Activated CD4-positive, alpha-beta T cell treated with anti-CD3 and anti-CD28 coated beads, Interleukin-2, Interleukin-4, amounts not matched to agents 100 ng/mL and 50 ng/mL, durations not matched to agents 16 hours and 8 hours (primary cell): Measurements from ENCODE around the gene MRFAP1.
"Not testable (repeated sequence)": the region's sequence is repeated elsewhere in the genome, so short reads cannot be mapped to it uniquely, and the experiment has no call there.

Experiments used
- DNase-seq: peaks from one replicate; pipeline ENCODE4 v3.0.0-alpha.2; 2020; ENCODE audit warnings: low spot score

Gene MRFAP1

GRCh38 chr4:6610856-6611430 is 29.5 kb upstream of the MRFAP1 start:
- DNase-seq: no peak

GRCh38 chr4:6612961-6613675 is 27.4 kb upstream of the MRFAP1 start:
- DNase-seq: no peak

GRCh38 chr4:6613676-6614651 is 26.5 kb upstream of the MRFAP1 start:
- DNase-seq: no peak

- DNase-seq: no peak
Measured at GRCh38 chr4:6614701-6615230, 25.7 kb upstream of the MRFAP1 start.

- no peak for DNase-seq
Measured at GRCh38 chr4:6616087-6616995, 24.1 kb upstream of the MRFAP1 start.

- no peak for DNase-seq
Measured at GRCh38 chr4:6617246-6617645, 23.2 kb upstream of the MRFAP1 start.

- no peak for DNase-seq
Measured at GRCh38 chr4:6618386-6619115, 21.9 kb upstream of the MRFAP1 start.

- DNase-seq: no peak
Measured at GRCh38 chr4:6619116-6619465, 21.4 kb upstream of the MRFAP1 start.

GRCh38 chr4:6619466-6620255 is 20.8 kb upstream of the MRFAP1 start:
- no peak for DNase-seq

GRCh38 chr4:6620296-6620695 is 20.2 kb upstream of the MRFAP1 start:
- DNase-seq: no peak

GRCh38 chr4:6620891-6621555 is 19.5 kb upstream of the MRFAP1 start:
- no peak for DNase-seq

- no peak for DNase-seq
Measured at GRCh38 chr4:6621556-6621927, 18.9 kb upstream of the MRFAP1 start.

GRCh38 chr4:6622744-6623143 is 17.7 kb upstream of the MRFAP1 start:
- no peak for DNase-seq

- no peak for DNase-seq
Measured at GRCh38 chr4:6625256-6625655, 15.2 kb upstream of the MRFAP1 start.

GRCh38 chr4:6626066-6626465 is 14.4 kb upstream of the MRFAP1 start:
- DNase-seq: no peak

GRCh38 chr4:6627832-6628231 is 12.7 kb upstream of the MRFAP1 start:
- no peak for DNase-seq

- not testable (repeated sequence) for DNase-seq
Measured at GRCh38 chr4:6628484-6628883, 12.0 kb upstream of the MRFAP1 start.

- no peak for DNase-seq
Measured at GRCh38 chr4:6632125-6632524, 8.4 kb upstream of the MRFAP1 start.

- no peak for DNase-seq
Measured at GRCh38 chr4:6633091-6633906, 7.2 kb upstream of the MRFAP1 start.
